HepG2 (cell line): ENCODE data around the gene DYNC2I2. TPM values are rescaled to one million over a fixed set of nuclear protein-coding genes. Genes with fewer than 3 reads are reported as not detected.

Source experiments
- ELK4 ChIP-seq: sonication (generic); formaldehyde crosslinking; IDR thresholded peaks from 2 replicates; pipeline ENCODE4 v1.9.0; 2021; ENCODE audit warnings: missing genetic modification reagents, borderline replicate concordance
- IKZF5 ChIP-seq: IDR thresholded peaks from 2 replicates; pipeline ENCODE4 v1.6.1; 2018; ENCODE audit warnings: missing genetic modification reagents, mild to moderate bottlenecking, missing compliant biosample characterization
- MAFG ChIP-seq: sonication (generic); formaldehyde crosslinking; IDR thresholded peaks from 2 replicates; pipeline ENCODE4 v1.5.1; 2020; ENCODE audit warnings: mild to moderate bottlenecking, missing genetic modification reagents
- NR2F6 ChIP-seq, 2 experiments: IDR thresholded peaks; 2 replicates each; pipeline ENCODE4 v1.6.1; 2016; ENCODE audit warnings: antibody characterized with exemption in 1 of 2, mild to moderate bottlenecking in 1 of 2
- TBP ChIP-seq: sonication (generic); formaldehyde crosslinking; IDR thresholded peaks from 2 replicates; pipeline ENCODE4 v1.5.0; 2020; ENCODE audit warnings: missing genetic modification reagents
- ZBTB20 ChIP-seq: sonication (generic); formaldehyde crosslinking; IDR thresholded peaks from 2 replicates; pipeline ENCODE4 v1.8.1; 2023; ENCODE audit warnings: missing genetic modification reagents, low read depth, mild to moderate bottlenecking, borderline replicate concordance
- ZBTB7A ChIP-seq: sonication (generic); formaldehyde crosslinking; IDR thresholded peaks from 2 replicates; pipeline ENCODE4 v1.8.0; 2022; ENCODE audit warnings: mild to moderate bottlenecking, missing genetic modification reagents
- ZNF142 ChIP-seq: sonication (generic); formaldehyde crosslinking; IDR thresholded peaks from 2 replicates; pipeline ENCODE4 v1.4.0; 2020; ENCODE audit warnings: missing genetic modification reagents
- ZNF260 ChIP-seq: sonication (generic); formaldehyde crosslinking; IDR thresholded peaks from 2 replicates; pipeline ENCODE4 v1.4.0; 2020; ENCODE audit warnings: missing genetic modification reagents, low read depth, mild to moderate bottlenecking, borderline replicate concordance
- ZNF296 ChIP-seq: sonication (generic); formaldehyde crosslinking; conservative IDR thresholded peaks from 2 replicates; pipeline ENCODE4 v1.5.0; 2020; ENCODE audit warnings: mild to moderate bottlenecking, missing genetic modification reagents
- ZNF430 ChIP-seq: sonication (generic); formaldehyde crosslinking; IDR thresholded peaks from 2 replicates; pipeline ENCODE4 v1.9.0; 2021; ENCODE audit warnings: mild to moderate bottlenecking, missing genetic modification reagents
- ZNF839 ChIP-seq: sonication (generic); formaldehyde crosslinking; IDR thresholded peaks from 2 replicates; pipeline ENCODE4 v1.4.0; 2020; ENCODE audit warnings: missing genetic modification reagents, mild to moderate bottlenecking, borderline replicate concordance
- ZNF891 ChIP-seq: sonication (generic); formaldehyde crosslinking; IDR thresholded peaks from 2 replicates; pipeline ENCODE4 v1.5.0; 2020; ENCODE audit warnings: mild to moderate bottlenecking, missing genetic modification reagents
- polyA plus RNA-seq, 8 experiments: library from polyadenylated mRNA; depleted of rRNA in 3 of 8; stranded (reverse) in 7 of 8; unstranded in 1 of 8; fragments of >200 nt; fragmentation: Illumina TruSeq in 4 of 8; extraction: Trizol in 4 of 8; gene quantifications; 2 replicates each; pipeline versions ENCODE4 v1.2.1 to v1.2.3, GENCODE V29; 2011 to 2016; ENCODE audit warnings: low read depth in 4 of 8, missing spikeins in 1 of 8, mixed read lengths in 1 of 8; ENCODE audit not compliant: insufficient read depth in 1 of 8
- total RNA-seq, 5 experiments: library from RNA; depleted of rRNA; stranded (reverse); fragments of >200 nt; fragmentation: Illumina TruSeq; extraction: Trizol; gene quantifications; 2 replicates each; pipeline ENCODE4 v1.2.3, GENCODE V29; 2016; ENCODE audit warnings: low read depth in 1 of 5
- TF ChIP-seq, protein P1 (sequence below): sonication (generic); formaldehyde crosslinking; IDR thresholded peaks from 2 replicates; pipeline ENCODE4 v1.4.0; 2020; ENCODE audit warnings: missing genetic modification reagents
- TF ChIP-seq, protein P2 (sequence below): sonication (generic); formaldehyde crosslinking; IDR thresholded peaks from 2 replicates; pipeline ENCODE4 v1.4.0; 2020; ENCODE audit warnings: missing genetic modification reagents

Gene DYNC2I2
- total and polyA plus RNA-seq, 2 of the 13 experiments (the other 11 are each of a cell fraction or from before 2014, with no cell fraction given), result 13.7 to 40.2 TPM

- TF ChIP-seq ZNF142 (no peak), ZNF296 (CRISPR knock-in tag) (no peak), ZNF260 (CRISPR knock-in tag) (no peak), ZNF891 (CRISPR knock-in tag) (peak; percentile 63; the same call in 1 of the 2 replicates), ZBTB20 (no peak), ELK4 (no peak), ZBTB7A (CRISPR knock-in tag) (peak; percentile 77; the same call in 1 of the 2 replicates), NR2F6 (IDR thresholded peaks at IDR 0.05) (peak; percentile 45; the same call in 1 of the 2 replicates), NR2F6 (CRISPR knock-in tag; IDR thresholded peaks at IDR 0.05) (peak; percentile 64; the same call in 1 of the 2 replicates), ZNF430 (CRISPR knock-in tag) (no peak; the same call in 1 of the 2 replicates), ZNF839 (no peak), IKZF5 (peak; percentile 61; the same call in 1 of the 2 replicates), TBP (CRISPR knock-in tag) (no peak), MAFG (CRISPR knock-in tag) (no peak)
- TF ChIP-seq, protein P1, sequence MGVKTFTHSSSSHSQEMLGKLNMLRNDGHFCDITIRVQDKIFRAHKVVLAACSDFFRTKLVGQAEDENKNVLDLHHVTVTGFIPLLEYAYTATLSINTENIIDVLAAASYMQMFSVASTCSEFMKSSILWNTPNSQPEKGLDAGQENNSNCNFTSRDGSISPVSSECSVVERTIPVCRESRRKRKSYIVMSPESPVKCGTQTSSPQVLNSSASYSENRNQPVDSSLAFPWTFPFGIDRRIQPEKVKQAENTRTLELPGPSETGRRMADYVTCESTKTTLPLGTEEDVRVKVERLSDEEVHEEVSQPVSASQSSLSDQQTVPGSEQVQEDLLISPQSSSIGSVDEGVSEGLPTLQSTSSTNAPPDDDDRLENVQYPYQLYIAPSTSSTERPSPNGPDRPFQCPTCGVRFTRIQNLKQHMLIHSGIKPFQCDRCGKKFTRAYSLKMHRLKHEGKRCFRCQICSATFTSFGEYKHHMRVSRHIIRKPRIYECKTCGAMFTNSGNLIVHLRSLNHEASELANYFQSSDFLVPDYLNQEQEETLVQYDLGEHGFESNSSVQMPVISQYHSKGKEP, result no peak
- TF ChIP-seq, protein P2, sequence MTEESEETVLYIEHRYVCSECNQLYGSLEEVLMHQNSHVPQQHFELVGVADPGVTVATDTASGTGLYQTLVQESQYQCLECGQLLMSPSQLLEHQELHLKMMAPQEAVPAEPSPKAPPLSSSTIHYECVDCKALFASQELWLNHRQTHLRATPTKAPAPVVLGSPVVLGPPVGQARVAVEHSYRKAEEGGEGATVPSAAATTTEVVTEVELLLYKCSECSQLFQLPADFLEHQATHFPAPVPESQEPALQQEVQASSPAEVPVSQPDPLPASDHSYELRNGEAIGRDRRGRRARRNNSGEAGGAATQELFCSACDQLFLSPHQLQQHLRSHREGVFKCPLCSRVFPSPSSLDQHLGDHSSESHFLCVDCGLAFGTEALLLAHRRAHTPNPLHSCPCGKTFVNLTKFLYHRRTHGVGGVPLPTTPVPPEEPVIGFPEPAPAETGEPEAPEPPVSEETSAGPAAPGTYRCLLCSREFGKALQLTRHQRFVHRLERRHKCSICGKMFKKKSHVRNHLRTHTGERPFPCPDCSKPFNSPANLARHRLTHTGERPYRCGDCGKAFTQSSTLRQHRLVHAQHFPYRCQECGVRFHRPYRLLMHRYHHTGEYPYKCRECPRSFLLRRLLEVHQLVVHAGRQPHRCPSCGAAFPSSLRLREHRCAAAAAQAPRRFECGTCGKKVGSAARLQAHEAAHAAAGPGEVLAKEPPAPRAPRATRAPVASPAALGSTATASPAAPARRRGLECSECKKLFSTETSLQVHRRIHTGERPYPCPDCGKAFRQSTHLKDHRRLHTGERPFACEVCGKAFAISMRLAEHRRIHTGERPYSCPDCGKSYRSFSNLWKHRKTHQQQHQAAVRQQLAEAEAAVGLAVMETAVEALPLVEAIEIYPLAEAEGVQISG, result no peak; the same call in 1 of the 2 replicates
Measured at GRCh38 chr9:128635266-128636023, 21.2 kb downstream of the DYNC2I2 start (continued).
